HepG2 (cell line): ENCODE measurements around the gene SLITRK5.

Source experiments
- CTCF ChIP-seq: sonication (generic); formaldehyde crosslinking; IDR thresholded peaks from 2 replicates; pipeline ENCODE4 v1.5.0; 2020; ENCODE audit warnings: mild to moderate bottlenecking, missing genetic modification reagents, moderate library complexity
- HNF4A ChIP-seq: sonication (generic); formaldehyde crosslinking; IDR thresholded peaks from 2 replicates; pipeline ENCODE4 v1.4.0; 2020; ENCODE audit warnings: missing genetic modification reagents
- KDM4B ChIP-seq: sonication (generic); formaldehyde crosslinking; IDR thresholded peaks from 2 replicates; pipeline ENCODE4 v1.4.0; 2020; ENCODE audit warnings: missing genetic modification reagents
- MAFK ChIP-seq, 2 experiments: IDR thresholded peaks in 1 of 2; conservative IDR thresholded peaks in 1 of 2; 2 replicates each; pipeline ENCODE4 v1.6.1; 2011; ENCODE audit warnings: improper control_type of control experiment in 2 of 2, low read length in 2 of 2
- ZBED4 ChIP-seq: sonication (generic); formaldehyde crosslinking; IDR thresholded peaks from 2 replicates; pipeline ENCODE4 v1.4.0; 2020; ENCODE audit warnings: missing genetic modification reagents, borderline replicate concordance
- ZNF281 ChIP-seq: sonication (generic); formaldehyde crosslinking; IDR thresholded peaks from 2 replicates; pipeline ENCODE4 v1.4.0; 2020; ENCODE audit warnings: missing genetic modification reagents, borderline replicate concordance
- ZNF775 ChIP-seq: sonication (generic); formaldehyde crosslinking; IDR thresholded peaks from 2 replicates; pipeline ENCODE4 v1.4.0; 2020; ENCODE audit warnings: missing genetic modification reagents, mild to moderate bottlenecking, moderate library complexity, borderline replicate concordance

- TF ChIP-seq HNF4A = no peak
- no peak for TF ChIP-seq KDM4B (CRISPR knock-in tag)
- TF ChIP-seq ZNF281 (CRISPR knock-in tag) = no peak
- TF ChIP-seq MAFK (conservative IDR thresholded peaks at IDR 0.05 in 1 of 2, IDR thresholded peaks at IDR 0.05 in 1 of 2; ENCODE audit: low read length in 2 of 2) = no peak
- no peak for TF ChIP-seq ZNF775 (CRISPR knock-in tag)
- TF ChIP-seq ZBED4 = no peak
- no peak for TF ChIP-seq CTCF (CRISPR knock-in tag)
These were observed 14.9 kb upstream of the SLITRK5 start for GRCh38 chr13:87656306-87656705.
